Panc1 (cell line): ENCODE results near the gene TOGARAM1. TPM values are rescaled to one million over a fixed set of nuclear protein-coding genes. Genes with fewer than 3 reads are reported as not detected.

Source experiments
- ATAC-seq: fragments of 200-7000 bp; cut with Tn5 transposase; 2 replicates; pipeline ENCODE4 v1.9.1; 2020; ENCODE audit warnings: mild to moderate bottlenecking, moderate library complexity
- BruUV-seq: library from RNA; stranded (reverse); fragments of 400-500 nt; replicated peaks from 2 replicates; lab custom pipeline; 2021; lab: Mats Ljungman, UMichigan
- CTCF ChIA-PET: fragments of 300-600 bp; sonication (Branson Sonifier 250); formaldehyde crosslinking; loops from one replicate; lab custom pipeline; 2022; ENCODE audit warnings: antibody characterized with exemption; lab: Charles Lee
- POLR2A ChIA-PET: fragments of 300-600 bp; sonication (Branson Sonifier 250); formaldehyde crosslinking; loops from one replicate; lab custom pipeline; 2022; ENCODE audit warnings: antibody characterized with exemption; lab: Charles Lee
- DNase-seq: peaks from one replicate; pipeline ENCODE4 v3.0.0-alpha.2; 2010; ENCODE audit warnings: low read depth, low spot score
- H3K27ac ChIP-seq: 2 replicates; pipeline ENCODE4 v1.5.1; 2011; ENCODE audit warnings: mild to moderate bottlenecking, low read length, inconsistent platforms
- H3K27me3 ChIP-seq: fragments of 200-500 bp; sonication (Bioruptor generic); 2 replicates; pipeline ENCODE4 v1.6.0; 2014; ENCODE audit warnings: low read length, inconsistent platforms; ENCODE audit not compliant: control insufficient read depth, insufficient read depth
- H3K36me3 ChIP-seq: fragments of 200-500 bp; sonication (Bioruptor generic); 2 replicates; pipeline ENCODE4 v1.5.1; 2014; ENCODE audit warnings: inconsistent platforms, mild to moderate bottlenecking, low read length, moderate library complexity; ENCODE audit not compliant: control insufficient read depth, insufficient read depth
- H3K4me1 ChIP-seq: 2 replicates; pipeline ENCODE4 v1.5.1; 2011; ENCODE audit warnings: inconsistent platforms, mild to moderate bottlenecking, low read length, moderate library complexity; ENCODE audit not compliant: control insufficient read depth, insufficient read depth
- H3K4me3 ChIP-seq, 2 experiments: 2 replicates each; pipeline ENCODE4 v1.5.1; 2011 to 2012; ENCODE audit warnings: low read depth in 2 of 2, low read length in 2 of 2, mild to moderate bottlenecking in 2 of 2, inconsistent platforms in 1 of 2, moderate library complexity in 1 of 2
- H3K9me3 ChIP-seq: fragments of 200-500 bp; sonication (Bioruptor generic); 2 replicates; pipeline ENCODE4 v1.5.1; 2014; ENCODE audit warnings: low read depth, mild to moderate bottlenecking, inconsistent platforms, low read length, moderate library complexity; ENCODE audit not compliant: control insufficient read depth, insufficient read depth
- CTCF ChIP-seq: fragments of 450-650 bp; IDR thresholded peaks from 2 replicates; pipeline ENCODE4 v1.5.1; 2017; ENCODE audit warnings: mild to moderate bottlenecking
- POLR2AphosphoS5 ChIP-seq: IDR thresholded peaks from 2 replicates; pipeline ENCODE4 v1.6.1; 2012; ENCODE audit warnings: mild to moderate bottlenecking, low read depth, low read length, moderate library complexity
- SIN3A ChIP-seq: IDR thresholded peaks from 2 replicates; pipeline ENCODE4 v1.6.1; 2012; ENCODE audit warnings: low read depth, mild to moderate bottlenecking, low read length, moderate library complexity, borderline replicate concordance; ENCODE audit not compliant: insufficient read depth
- TCF7L2 ChIP-seq: IDR thresholded peaks from 2 replicates; pipeline ENCODE4 v1.6.1; 2011; ENCODE audit warnings: mild to moderate bottlenecking, low read depth, low read length, inconsistent platforms
- in situ Hi-C: cut with HindIII; loops from 2 replicates; pipeline ENCODE4 v1.10.0; 2016; ENCODE audit warnings: low sequenced_read_pairs, low pct_unique_long_range_greater_than_20kb
- intact Hi-C: fragments of 100-400 bp; cut with micrococcal nuclease; formaldehyde crosslinking; loops from one replicate; pipeline ENCODE4 v1.10.0; 2022; ENCODE audit not compliant: unreplicated experiment
- total RNA-seq: library from RNA; stranded (reverse); gene quantifications from one replicate; pipeline ENCODE4 v1.2.1, GENCODE V29; 2021; ENCODE audit not compliant: unreplicated experiment
- TF ChIP-seq, protein P1 (sequence below), 2 experiments: IDR thresholded peaks; 2 replicates each; pipeline ENCODE4 v1.6.1; 2011 to 2012; ENCODE audit warnings: low read depth in 2 of 2, control low read depth in 1 of 2, low read length in 1 of 2, mild to moderate bottlenecking in 1 of 2, moderate library complexity in 1 of 2; ENCODE audit not compliant: insufficient read depth in 1 of 2

Gene TOGARAM1
- total RNA-seq, 1 experiment from 2014 or later, result 11.6 TPM

DNA sequence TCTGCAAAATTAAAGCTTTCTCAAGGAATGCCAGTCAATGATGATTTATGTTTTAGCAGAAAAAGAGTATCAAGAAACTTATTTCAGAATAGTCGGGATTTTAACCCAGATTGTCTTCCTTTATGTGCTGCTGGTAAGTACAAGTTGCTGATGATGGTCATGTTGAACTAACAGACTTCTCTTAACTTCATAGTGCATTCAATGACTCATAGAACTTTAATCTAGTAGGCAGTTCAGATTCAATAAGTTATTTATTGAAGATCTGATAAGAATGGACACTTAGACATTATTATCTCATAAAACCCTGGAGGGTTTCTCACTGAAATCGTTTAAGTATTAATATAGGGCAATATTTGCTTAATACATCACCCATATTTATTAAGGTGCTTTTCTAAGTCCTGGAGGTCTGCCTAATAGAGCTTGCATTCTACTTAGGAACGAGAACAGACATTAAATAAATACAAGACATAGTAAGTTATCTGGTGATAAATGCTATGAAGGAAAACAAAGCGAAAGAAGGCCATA lies 33.8 kb downstream of the TOGARAM1 start:
- no peaks in the 10 kb centered on the region for H3K9me3 ChIP-seq
- CTCF ChIA-PET, result no interaction called here
- no peak overlapping the region for H3K4me3 ChIP-seq
- no TSS peak for BruUV-seq
- in situ Hi-C loops (no loop called here), intact Hi-C loops (no loop called here)
- no peaks in the 10 kb centered on the region; the same call in 1 of the 2 replicates for H3K4me1 ChIP-seq
- ATAC-seq, result no peak
- DNase-seq, result no peak
- H3K27me3 ChIP-seq, result no peaks in the 10 kb centered on the region
- no peak overlapping the region for H3K27ac ChIP-seq
- no peak for TF ChIP-seq POLR2AphosphoS5
- no peak for TF ChIP-seq SIN3A
- TF ChIP-seq CTCF, result no peak
- TF ChIP-seq, protein P1, sequence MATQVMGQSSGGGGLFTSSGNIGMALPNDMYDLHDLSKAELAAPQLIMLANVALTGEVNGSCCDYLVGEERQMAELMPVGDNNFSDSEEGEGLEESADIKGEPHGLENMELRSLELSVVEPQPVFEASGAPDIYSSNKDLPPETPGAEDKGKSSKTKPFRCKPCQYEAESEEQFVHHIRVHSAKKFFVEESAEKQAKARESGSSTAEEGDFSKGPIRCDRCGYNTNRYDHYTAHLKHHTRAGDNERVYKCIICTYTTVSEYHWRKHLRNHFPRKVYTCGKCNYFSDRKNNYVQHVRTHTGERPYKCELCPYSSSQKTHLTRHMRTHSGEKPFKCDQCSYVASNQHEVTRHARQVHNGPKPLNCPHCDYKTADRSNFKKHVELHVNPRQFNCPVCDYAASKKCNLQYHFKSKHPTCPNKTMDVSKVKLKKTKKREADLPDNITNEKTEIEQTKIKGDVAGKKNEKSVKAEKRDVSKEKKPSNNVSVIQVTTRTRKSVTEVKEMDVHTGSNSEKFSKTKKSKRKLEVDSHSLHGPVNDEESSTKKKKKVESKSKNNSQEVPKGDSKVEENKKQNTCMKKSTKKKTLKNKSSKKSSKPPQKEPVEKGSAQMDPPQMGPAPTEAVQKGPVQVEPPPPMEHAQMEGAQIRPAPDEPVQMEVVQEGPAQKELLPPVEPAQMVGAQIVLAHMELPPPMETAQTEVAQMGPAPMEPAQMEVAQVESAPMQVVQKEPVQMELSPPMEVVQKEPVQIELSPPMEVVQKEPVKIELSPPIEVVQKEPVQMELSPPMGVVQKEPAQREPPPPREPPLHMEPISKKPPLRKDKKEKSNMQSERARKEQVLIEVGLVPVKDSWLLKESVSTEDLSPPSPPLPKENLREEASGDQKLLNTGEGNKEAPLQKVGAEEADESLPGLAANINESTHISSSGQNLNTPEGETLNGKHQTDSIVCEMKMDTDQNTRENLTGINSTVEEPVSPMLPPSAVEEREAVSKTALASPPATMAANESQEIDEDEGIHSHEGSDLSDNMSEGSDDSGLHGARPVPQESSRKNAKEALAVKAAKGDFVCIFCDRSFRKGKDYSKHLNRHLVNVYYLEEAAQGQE (IDR thresholded peaks at IDR 0.05; ENCODE audit: insufficient read depth in 1 of 2, low read depth in 2 of 2, low read length in 1 of 2), result no peak
- no peak for TF ChIP-seq TCF7L2
- POLR2A ChIA-PET, result no interaction called here
- peaks cover 2% of the 10 kb centered on the region; the same call in 1 of the 2 replicates for H3K36me3 ChIP-seq

GRCh38 chr14:45003924-45004323 lies 41.9 kb downstream of the TOGARAM1 start:
- no peak overlapping the region for H3K27ac ChIP-seq
- DNase-seq (no peak), ATAC-seq (no peak)
- H3K27me3 ChIP-seq, result no peaks in the 10 kb centered on the region
- ChIA-PET POLR2A (no interaction called here), CTCF (no interaction called here)
- H3K4me3 ChIP-seq, result no peak overlapping the region
- peaks cover 2% of the 10 kb centered on the region; the same call in 1 of the 2 replicates for H3K36me3 ChIP-seq
- no TSS peak for BruUV-seq
- no peaks in the 10 kb centered on the region for H3K9me3 ChIP-seq
- intact Hi-C loops, result no loop called here
- TF ChIP-seq TCF7L2, result no peak
- no peak for TF ChIP-seq CTCF
- no peak for TF ChIP-seq SIN3A
- no peak for TF ChIP-seq POLR2AphosphoS5
- TF ChIP-seq, protein P1 (IDR thresholded peaks at IDR 0.05; ENCODE audit: insufficient read depth in 1 of 2, low read depth in 2 of 2, low read length in 1 of 2), result no peak
- in situ Hi-C loops, result no loop called here
- H3K4me1 ChIP-seq, result no peaks in the 10 kb centered on the region
